ENCODE results near the gene RAI1. TPM values are rescaled to one million over a fixed set of nuclear protein-coding genes. Genes with fewer than 3 reads are reported as not detected.

Gene RAI1
- total RNA-seq, 1 donor from 2014 or later: 46.2 TPM

DNA sequence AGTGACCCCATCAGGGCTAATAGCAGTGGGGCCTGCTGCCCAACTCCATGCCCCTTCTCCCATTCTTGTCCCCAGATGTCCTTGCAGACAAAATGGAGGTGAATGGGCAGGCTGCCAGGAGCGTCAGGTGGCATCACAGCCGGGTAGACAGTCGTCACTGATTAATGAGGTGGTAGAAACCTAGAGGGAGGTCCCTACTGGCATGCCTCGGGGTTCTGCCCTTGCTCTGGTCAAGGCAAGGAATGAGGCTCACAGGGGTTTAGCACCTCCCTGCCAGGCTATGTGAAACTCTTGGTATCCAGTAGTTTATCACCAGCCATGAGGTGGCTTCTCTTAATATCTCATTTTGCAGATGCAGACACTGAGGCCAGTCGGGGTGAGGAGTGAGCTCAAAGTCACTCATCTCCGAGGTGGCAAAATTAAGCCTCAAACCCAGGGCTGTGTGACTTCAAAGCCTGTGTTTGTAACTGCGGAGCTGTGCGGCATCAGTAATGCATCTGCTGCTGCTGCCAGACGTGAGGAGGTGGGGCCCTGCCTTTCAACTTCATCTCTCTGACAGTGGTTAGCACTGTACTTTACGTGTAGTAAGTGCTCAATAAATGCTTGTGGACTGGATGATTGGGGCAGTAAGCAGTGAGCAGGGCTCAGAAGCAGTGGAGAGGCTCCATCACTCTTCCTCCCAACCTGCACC is 21.3 kb downstream of the RAI1 start:
- Mint-ChIP-seq H3K27ac (ENCODE audit: unreplicated experiment) (peak overlapping the region; percentile 42), H3K4me1 (ENCODE audit: unreplicated experiment) (peaks cover 36% of the 10 kb centered on the region), H3K9me3 (ENCODE audit: unreplicated experiment) (no peaks in the 10 kb centered on the region), H3K4me3 (ENCODE audit: unreplicated experiment) (no peak overlapping the region), H3K27me3 (ENCODE audit: unreplicated experiment) (peaks cover 35% of the 10 kb centered on the region), H3K36me3 (ENCODE audit: low read depth, unreplicated experiment) (peaks cover 14% of the 10 kb centered on the region)
- TF ChIP-seq, protein P1, sequence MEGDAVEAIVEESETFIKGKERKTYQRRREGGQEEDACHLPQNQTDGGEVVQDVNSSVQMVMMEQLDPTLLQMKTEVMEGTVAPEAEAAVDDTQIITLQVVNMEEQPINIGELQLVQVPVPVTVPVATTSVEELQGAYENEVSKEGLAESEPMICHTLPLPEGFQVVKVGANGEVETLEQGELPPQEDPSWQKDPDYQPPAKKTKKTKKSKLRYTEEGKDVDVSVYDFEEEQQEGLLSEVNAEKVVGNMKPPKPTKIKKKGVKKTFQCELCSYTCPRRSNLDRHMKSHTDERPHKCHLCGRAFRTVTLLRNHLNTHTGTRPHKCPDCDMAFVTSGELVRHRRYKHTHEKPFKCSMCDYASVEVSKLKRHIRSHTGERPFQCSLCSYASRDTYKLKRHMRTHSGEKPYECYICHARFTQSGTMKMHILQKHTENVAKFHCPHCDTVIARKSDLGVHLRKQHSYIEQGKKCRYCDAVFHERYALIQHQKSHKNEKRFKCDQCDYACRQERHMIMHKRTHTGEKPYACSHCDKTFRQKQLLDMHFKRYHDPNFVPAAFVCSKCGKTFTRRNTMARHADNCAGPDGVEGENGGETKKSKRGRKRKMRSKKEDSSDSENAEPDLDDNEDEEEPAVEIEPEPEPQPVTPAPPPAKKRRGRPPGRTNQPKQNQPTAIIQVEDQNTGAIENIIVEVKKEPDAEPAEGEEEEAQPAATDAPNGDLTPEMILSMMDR (IDR thresholded peaks at IDR 0.05; ENCODE audit: unreplicated experiment): no peak
- DNase-seq (ENCODE audit: low spot score): no peak

DNA sequence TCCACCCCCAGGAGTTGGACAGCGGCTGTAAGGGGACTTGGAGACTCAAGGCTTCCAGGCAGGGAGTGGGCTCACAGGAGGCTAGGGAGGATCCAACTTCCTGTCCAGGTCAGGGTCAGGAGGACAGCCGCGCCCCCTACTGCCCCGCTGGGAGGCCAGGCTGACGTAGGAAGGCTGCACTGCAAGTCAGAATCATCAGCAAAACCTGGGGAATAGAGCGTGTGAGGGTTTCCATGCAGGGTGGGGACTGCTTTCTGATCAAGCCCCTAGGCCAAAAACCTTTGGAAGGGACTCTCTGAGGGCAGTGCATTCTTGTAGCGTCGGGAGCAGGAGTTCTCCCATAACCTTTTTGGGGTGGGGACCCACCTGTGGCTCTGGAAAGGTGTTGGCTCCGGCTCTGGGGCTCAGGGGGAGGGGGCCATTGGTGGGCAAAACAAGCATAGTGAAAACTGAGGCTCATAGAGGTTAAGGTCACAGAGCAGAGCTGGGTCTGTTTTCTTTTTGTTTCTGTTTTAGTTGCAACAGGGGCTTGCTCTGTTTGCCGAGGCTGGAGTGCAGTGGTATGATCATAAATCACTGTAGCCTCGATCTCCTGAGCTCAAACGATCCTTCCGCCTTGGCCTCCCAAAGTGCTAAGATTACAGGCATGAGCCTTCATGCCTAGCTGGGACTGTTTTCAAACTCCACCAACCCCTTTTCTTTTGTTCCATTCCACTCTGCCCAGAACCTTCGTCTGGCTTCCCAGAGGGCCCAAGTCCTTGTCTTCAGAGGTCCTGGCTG is 22.1 kb downstream of the RAI1 start:
- DNase-seq (ENCODE audit: low spot score): peak; percentile 48
- Mint-ChIP-seq H3K27ac (ENCODE audit: unreplicated experiment) (peak overlapping the region; percentile 42), H3K4me1 (ENCODE audit: unreplicated experiment) (peaks cover 36% of the 10 kb centered on the region), H3K4me3 (ENCODE audit: unreplicated experiment) (peak overlapping the region; percentile 56), H3K9me3 (ENCODE audit: unreplicated experiment) (no peaks in the 10 kb centered on the region), H3K27me3 (ENCODE audit: unreplicated experiment) (peaks cover 35% of the 10 kb centered on the region), H3K36me3 (ENCODE audit: low read depth, unreplicated experiment) (peaks cover 13% of the 10 kb centered on the region)
- TF ChIP-seq, protein P1 (IDR thresholded peaks at IDR 0.05; ENCODE audit: unreplicated experiment): no peak

DNA sequence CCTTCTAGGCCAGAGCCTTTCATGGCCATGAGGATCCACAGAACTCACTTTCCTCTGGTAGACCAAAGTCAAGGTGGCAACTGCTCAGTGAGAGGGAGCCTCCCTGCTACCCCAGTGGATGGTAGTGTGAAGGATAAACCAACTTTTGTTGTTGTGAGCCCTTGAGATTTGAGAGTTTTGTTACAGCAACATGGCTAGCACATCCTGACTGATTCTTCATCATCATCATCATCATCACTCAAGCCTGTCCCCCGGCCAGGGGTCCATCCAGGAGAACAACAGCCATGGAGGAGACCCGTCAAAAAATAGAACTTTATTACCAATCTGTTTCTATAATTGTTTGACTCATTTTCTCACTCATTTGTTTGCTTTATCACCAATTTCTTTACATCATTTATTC is 23.7 kb downstream of the RAI1 start:
- Mint-ChIP-seq H3K4me1 (ENCODE audit: unreplicated experiment) (peaks cover 27% of the 10 kb centered on the region), H3K27ac (ENCODE audit: unreplicated experiment) (no peak overlapping the region), H3K27me3 (ENCODE audit: unreplicated experiment) (peaks cover 25% of the 10 kb centered on the region), H3K4me3 (ENCODE audit: unreplicated experiment) (no peak overlapping the region), H3K9me3 (ENCODE audit: unreplicated experiment) (no peaks in the 10 kb centered on the region), H3K36me3 (ENCODE audit: low read depth, unreplicated experiment) (peaks cover 11% of the 10 kb centered on the region)
- no peak for DNase-seq (ENCODE audit: low spot score)
- TF ChIP-seq, protein P1 (IDR thresholded peaks at IDR 0.05; ENCODE audit: unreplicated experiment): no peak

DNA sequence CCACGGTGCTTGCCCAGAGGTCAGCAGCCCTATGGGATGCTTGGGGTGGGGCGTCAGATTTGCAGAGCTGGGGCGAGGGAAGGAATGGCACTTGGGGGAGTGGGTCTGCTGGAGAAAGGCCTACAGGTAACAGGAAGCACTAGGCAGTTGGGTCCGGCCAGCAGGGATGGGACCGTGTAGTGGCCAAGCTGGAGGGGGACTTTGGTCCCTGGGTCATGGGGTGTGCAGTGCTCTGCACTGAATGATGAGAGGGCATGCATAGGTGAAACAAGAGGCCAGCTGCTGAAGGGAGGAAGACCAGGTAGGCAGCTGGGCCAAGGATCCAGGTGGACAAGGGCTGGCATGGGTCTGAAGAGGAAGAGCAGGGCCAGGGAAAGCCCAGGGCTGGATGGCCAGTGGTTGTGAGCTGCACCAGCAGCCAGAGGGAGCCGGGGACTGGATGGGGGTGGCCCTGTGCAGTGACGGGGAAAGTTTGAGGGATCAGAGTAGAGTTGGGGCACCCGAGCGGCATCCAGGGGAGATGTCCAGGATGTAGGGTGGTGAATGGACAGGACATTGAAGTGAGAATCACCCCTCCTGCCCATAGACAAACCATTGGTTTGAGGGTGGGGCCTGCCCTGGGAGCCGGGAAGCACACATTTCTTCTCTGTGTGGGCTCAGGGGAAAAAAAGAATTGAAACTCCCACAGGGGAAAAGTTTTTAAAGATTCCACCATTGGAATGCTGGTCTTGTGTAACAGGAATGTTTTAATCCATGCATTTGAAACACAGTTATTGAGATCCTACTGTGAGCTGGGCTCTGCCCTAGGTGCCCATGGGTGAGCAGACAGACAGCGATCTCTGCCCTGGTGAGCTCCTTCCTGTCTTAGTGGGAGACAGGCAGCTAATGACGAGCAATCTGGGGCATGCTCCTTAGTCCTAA is 25.1 kb downstream of the RAI1 start:
- Mint-ChIP-seq H3K9me3 (ENCODE audit: unreplicated experiment) (no peaks in the 10 kb centered on the region), H3K4me3 (ENCODE audit: unreplicated experiment) (peak overlapping the region; percentile 56), H3K27ac (ENCODE audit: unreplicated experiment) (peak overlapping the region; percentile 61), H3K36me3 (ENCODE audit: low read depth, unreplicated experiment) (peaks cover 12% of the 10 kb centered on the region), H3K4me1 (ENCODE audit: unreplicated experiment) (peaks cover 20% of the 10 kb centered on the region), H3K27me3 (ENCODE audit: unreplicated experiment) (peaks cover 16% of the 10 kb centered on the region)
- TF ChIP-seq, protein P1 (IDR thresholded peaks at IDR 0.05; ENCODE audit: unreplicated experiment): no peak
- no peak for DNase-seq (ENCODE audit: low spot score)

Measured in endothelial cell (in vitro differentiated cells).